Measurements from ENCODE around the gene PATJ.

Gene PATJ

DNA sequence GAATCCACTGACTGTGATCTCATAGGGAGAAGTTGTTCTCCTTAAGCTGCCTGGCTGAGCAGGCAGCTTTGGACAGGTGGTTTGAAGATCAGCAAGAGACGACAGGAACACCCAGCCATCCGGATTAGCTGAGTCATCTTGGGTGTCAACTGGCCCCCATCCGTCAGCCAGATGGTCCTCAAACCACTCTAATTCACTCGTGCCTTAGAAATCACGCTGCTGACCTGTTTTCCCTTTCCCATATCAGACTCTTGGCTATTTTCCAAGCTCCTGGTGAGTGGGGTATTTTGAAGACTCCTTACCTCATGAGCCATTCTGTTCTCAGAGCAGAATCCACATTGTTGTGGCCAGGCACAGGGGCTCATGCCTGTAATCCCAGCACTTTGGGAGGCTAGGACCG, 303.3 kb downstream of the PATJ start:
- TF ChIP-seq POLR2A (IDR thresholded peaks at IDR 0.05; ENCODE audit: low read depth, low read length): no peak
- DNase-seq (ENCODE audit: insufficient read length, low spot score) (peak; percentile 12), FAIRE-seq (no peak)

DNA sequence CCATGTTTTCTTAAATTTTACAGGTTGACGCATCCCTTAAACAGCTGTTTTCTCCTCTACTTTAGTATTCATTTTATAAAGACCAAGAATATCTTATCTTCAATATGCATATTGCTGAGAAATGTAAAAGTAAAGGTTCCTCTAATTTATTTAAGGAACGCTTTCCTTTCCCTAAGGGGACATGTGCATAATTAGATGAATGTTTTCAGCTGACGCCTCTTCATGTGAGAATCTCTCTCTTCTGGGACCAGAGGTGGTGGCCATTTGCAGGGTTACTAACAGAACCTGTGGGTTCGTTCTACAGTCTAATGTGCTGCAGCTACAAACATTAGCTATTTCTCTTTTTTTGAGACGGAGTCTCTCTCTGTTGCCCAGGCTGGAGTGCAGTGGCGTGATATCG, 304.6 kb downstream of the PATJ start:
- TF ChIP-seq POLR2A (IDR thresholded peaks at IDR 0.05; ENCODE audit: low read depth, low read length): no peak
- FAIRE-seq (no peak), DNase-seq (ENCODE audit: insufficient read length, low spot score) (no peak)

DNA sequence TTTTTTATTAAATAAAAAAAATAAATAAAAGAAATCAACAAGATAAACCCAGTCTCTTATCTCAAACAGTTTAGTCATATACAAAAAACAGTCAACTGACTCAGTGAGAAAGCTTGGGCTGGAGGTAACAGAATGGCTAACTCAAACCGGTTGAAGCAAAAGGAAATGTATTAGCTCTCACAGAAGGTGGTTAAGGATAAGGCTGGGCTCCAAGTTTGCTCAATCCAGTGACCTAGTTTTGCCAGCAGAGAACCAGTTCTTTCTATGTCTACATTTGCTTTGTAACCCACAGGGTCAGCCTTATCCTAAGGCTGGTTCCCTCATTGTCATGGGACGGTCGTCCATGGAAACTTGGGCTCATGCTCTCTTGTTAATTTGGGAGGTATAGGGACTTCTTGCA, 307.9 kb downstream of the PATJ start:
- DNase-seq (ENCODE audit: insufficient read length, low spot score) (no peak), FAIRE-seq (no peak)
- no peak for TF ChIP-seq POLR2A (IDR thresholded peaks at IDR 0.05; ENCODE audit: low read depth, low read length)

DNA sequence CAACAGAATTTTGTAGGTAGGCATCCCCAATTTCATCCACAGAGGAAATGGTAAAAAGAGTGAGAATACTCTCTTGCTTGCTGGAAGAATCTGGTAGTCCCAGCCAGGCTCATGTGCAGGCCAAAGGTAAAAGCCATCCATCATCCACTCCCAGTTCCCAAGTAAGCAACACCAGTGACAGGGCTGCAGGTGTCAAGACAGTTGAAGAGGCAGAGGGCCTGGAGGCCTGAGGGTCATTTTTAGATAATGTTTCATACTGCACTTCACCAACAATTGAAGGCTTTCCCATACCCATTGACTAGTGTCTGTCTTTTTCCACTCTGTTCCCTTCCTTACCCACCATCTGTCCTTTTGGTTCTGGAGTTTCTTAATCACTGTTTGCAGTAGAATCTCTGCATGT, 310.7 kb downstream of the PATJ start:
- no peak for TF ChIP-seq POLR2A (IDR thresholded peaks at IDR 0.05; ENCODE audit: low read depth, low read length)
- DNase-seq (ENCODE audit: insufficient read length, low spot score) (no peak), FAIRE-seq (no peak)

DNA sequence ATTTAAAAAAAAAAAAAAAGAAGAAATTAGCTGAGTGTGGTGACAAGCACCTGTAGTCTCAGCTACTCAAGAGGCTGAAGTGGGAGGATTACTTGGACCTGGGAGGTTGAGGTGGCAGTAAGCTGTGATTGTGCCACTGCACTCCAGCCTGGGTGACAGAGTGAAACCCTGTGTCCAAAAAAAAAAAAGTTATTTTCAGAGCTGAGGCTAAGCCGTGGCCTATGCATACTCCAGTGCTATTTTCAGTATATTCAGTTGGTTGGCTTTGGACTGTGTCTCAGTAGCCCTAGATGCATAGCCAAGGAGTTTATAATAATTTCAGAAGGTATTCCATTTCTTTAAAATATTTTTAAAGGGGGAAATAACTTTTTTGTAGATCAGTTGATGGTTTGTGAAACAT, 311.9 kb downstream of the PATJ start:
- TF ChIP-seq POLR2A (IDR thresholded peaks at IDR 0.05; ENCODE audit: low read depth, low read length): no peak
- no peak for FAIRE-seq
- DNase-seq (ENCODE audit: insufficient read length, low spot score): no peak

DNA sequence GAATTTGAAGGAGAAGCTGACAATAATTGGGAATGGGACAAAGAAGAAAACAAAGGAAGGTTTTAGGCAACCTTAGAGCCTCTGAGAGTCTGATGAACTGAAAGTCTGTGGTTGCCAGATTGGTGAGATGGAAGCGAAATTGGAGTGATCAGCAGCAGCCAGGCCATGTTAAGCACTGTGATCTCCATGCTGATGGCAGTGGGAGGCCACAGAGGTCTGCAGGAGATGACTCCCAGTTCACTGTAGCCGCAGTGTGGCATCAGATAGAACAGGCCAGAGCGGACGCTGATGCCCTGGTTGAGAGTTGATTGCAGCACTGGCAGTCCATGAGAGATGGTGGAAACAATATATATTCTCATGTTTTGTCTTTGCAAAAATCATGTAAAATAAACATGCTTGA, 314.9 kb downstream of the PATJ start:
- FAIRE-seq: no peak
- no peak for TF ChIP-seq POLR2A (IDR thresholded peaks at IDR 0.05; ENCODE audit: low read depth, low read length)
- no peak for DNase-seq (ENCODE audit: insufficient read length, low spot score)

DNA sequence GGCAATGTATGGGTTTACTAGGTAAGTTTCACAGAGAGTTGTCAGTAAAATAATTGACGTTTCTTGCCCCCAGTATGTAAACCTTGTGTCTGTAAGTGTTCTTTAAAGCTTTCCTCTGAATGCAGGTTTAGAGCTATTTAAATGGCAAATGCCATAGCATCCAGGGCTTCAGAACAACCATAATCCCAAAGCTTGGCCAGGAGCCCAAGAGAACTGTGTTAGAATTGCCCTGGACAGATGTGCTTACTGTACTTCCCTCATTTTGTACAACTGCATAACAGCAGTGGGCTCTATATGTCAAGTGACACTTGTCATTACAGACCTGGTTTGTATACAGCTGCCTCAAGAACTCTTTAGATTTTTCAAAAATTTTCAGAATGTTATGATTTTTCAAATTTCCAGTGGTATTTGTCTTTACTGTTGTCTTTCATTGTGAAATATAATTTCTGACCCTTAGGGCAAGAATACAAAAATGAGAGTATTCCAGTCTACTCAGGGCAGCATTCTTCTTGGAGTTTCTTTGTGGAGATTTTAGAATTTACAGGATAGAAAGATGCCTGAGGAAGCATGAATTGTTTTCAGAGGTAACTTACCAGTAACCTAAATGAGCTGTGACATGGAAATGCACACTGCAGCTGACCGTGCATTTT, 315.5 kb downstream of the PATJ start:
- FAIRE-seq: no peak
- no peak for DNase-seq (ENCODE audit: insufficient read length, low spot score)
- TF ChIP-seq POLR2A (IDR thresholded peaks at IDR 0.05; ENCODE audit: low read depth, low read length): no peak

DNA sequence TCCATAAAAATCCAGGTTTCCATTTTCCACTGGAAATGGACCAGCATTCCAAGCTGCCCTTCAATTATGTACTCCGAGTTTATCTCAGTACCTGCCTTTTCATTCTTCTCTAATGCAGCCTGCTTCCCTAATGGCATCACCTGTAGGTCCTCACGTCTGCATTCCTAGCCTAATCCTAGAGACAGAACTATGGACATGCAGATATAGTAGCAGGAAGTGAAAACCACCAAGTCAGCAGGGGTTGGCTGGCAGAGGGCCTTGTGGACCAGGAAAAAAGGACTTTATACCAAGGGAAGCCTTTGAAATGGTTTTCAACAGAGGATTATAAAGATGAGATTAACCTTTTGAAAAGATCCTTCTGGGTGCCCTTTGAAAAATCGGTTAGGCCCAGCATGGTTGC, 316.7 kb downstream of the PATJ start:
- TF ChIP-seq POLR2A (IDR thresholded peaks at IDR 0.05; ENCODE audit: low read depth, low read length): no peak
- FAIRE-seq: no peak
- DNase-seq (ENCODE audit: insufficient read length, low spot score): no peak

DNA sequence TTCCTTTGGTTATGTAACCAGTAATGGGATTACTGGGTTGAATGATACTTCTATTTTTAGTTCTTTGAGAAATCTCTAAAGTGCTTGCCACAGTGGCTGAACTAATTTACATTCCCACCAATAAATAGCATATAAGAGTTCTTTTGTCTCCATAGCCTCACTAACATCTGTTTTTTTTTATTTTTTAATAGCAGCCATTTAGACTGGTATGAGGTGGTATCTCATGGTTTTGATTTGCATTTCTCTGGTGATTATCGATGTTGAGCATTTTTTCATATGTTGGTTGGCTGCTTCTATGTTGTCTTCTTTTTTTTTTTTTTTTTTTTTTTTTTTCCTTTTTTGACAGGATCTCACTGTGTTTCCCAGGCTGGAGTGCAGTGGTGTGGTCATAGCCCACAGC, 319.8 kb downstream of the PATJ start:
- no peak for TF ChIP-seq POLR2A (IDR thresholded peaks at IDR 0.05; ENCODE audit: low read depth, low read length)
- DNase-seq (ENCODE audit: insufficient read length, low spot score): no peak
- FAIRE-seq: no peak

DNA sequence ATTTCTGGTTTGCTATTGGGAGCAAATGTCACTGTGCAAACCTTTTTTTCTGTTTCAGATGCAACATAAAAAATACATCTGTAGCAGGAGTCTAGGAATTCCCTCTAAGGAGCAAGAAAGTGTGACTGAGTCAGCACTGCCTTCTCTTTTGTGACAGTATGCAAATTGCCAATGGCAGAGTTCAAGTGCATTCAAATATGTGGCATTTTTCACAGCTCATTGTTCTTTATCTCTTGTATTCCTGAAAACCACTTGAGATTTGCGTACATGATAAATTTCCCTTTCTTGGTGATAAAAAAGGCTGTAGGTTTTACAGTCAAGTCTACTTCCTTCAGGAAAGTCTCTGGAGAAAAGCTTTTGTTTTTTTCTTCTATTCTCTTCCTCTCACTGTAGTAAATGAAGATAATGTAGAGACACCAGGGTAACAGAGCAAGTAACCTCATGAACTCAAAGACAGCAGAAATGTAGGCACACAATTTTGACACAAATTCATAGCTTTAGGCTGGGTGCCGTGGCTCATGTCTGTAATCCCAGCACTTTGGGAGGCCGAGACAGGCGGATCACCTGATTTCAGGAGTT, 322.6 kb downstream of the PATJ start:
- no peak for TF ChIP-seq POLR2A (IDR thresholded peaks at IDR 0.05; ENCODE audit: low read depth, low read length)
- FAIRE-seq (no peak), DNase-seq (ENCODE audit: insufficient read length, low spot score) (no peak)

DNA sequence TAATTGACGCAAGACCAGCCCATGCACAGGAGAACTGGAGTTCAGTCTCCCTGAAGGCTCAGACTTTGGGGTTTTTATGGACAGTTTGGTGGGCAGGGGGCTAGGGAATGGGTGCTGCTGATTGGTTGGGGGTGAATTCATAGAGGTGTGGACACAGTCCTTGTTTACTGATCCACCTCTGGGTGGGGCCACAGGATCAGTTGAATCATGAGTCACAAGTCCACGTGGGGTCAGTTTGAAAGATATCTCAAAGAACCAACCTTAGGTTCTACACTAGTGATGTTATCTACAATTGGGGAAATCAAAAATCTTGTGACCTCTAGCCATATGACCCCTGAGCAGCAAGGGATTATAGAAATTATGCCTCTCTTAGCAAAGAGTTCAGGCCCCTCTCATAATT, 324.4 kb downstream of the PATJ start:
- DNase-seq (ENCODE audit: insufficient read length, low spot score) (no peak), FAIRE-seq (no peak)
- TF ChIP-seq POLR2A (IDR thresholded peaks at IDR 0.05; ENCODE audit: low read depth, low read length): no peak

DNA sequence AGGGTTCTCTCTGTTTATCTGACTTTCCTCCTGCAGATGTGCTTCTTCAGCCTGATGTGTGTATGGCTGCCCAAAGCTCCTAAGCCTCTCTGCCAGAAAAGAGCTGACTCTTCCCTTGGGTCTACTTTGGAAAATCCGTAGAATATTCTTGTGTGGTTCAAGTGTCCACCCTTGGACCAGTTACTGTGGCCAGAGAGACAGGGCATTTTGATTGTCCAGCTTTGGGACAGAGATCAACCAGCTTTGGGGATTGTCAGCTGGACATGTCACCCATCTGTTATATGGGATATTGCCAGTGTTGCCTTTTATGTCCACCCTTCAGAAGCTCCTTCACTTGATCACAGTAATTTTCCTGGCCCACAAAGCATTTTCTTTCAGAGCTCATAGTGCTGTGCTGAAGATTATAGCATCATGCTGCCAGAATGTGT, 326.1 kb downstream of the PATJ start:
- no peak for DNase-seq (ENCODE audit: insufficient read length, low spot score)
- no peak for FAIRE-seq
- TF ChIP-seq POLR2A (IDR thresholded peaks at IDR 0.05; ENCODE audit: low read depth, low read length): no peak

DNA sequence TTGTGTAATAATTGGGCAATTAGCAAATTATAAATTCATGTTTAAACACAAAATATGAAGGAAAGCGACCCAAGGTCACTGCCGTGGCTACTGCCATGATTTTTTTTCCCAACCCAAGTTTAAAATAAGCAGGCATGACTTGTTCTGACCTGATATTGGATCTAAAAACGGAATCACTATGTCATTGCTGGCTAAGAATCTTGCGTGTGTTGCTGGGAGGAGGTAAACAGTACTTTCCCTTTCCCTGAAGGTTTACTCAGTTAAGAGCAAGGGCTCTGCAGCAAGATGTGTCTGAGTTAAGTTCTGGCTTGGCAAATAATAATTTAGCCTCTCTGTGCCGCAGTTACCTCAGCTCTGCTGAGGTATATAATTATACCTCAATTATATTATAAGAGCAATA, 326.7 kb downstream of the PATJ start:
- FAIRE-seq (no peak), DNase-seq (ENCODE audit: insufficient read length, low spot score) (no peak)
- no peak for TF ChIP-seq POLR2A (IDR thresholded peaks at IDR 0.05; ENCODE audit: low read depth, low read length)

DNA sequence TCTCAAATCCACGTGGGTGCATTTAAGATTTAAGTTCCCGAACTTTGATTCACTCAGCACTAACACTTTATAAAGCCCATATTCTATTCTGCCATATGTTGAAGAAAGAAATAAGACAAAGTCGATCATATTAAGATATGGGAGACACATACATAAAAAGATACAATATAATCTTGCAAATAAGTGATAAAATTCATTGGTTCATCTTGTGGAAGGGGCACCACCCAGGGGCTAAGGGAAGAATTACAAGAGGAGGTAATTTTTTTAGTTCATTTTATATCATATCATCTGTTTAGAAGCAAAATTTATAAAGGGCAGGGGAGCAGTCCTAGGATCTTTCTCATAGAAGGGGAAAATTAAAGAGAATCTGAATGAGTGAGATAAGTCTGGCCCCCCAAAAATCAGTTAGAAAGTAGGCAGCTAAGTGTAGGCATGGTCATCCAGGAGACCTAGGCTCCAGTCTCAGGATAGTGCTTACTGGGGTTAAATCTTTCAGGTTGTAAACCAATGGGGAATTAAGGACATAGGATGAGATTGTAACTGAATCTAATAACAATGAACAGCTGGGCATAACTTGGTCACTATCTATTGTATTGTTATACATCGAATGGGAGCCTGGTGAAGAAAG, 328.2 kb downstream of the PATJ start:
- TF ChIP-seq POLR2A (IDR thresholded peaks at IDR 0.05; ENCODE audit: low read depth, low read length): no peak
- FAIRE-seq (no peak), DNase-seq (ENCODE audit: insufficient read length, low spot score) (no peak)

DNA sequence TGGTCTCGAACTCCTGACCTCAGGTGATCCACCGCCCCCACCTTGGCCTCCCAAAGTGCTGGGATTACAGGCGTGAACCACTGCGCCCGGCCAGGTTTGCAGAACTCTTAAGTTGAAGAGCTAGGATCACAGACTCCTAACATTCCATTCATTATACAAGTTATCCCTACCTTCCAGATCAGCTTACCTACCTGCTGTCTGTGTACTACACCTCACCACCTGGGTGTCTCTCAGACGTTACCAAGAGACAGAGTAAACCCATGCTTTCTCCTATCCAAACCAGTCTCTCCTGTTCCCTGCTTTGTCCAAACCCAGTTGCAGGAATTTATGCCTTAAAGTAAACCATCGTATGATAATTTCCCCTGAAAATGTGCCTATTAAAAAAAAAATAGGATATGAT, 329.4 kb downstream of the PATJ start:
- DNase-seq (ENCODE audit: insufficient read length, low spot score) (no peak), FAIRE-seq (no peak)
- TF ChIP-seq POLR2A (IDR thresholded peaks at IDR 0.05; ENCODE audit: low read depth, low read length): no peak
